Neutrophil (primary cell): ENCODE results near the gene RAD52.

Experiments used
- H3K27ac ChIP-seq: fragments of 200-600 bp; sonication (generic); 2 replicates; pipeline ENCODE4 v1.5.1; 2016; ENCODE audit warnings: mild to moderate bottlenecking, moderate library complexity
- H3K27me3 ChIP-seq: fragments of 200-600 bp; sonication (generic); 2 replicates; pipeline ENCODE4 v1.6.0; 2016; ENCODE audit warnings: mild to moderate bottlenecking
- H3K36me3 ChIP-seq: fragments of 200-600 bp; sonication (generic); 2 replicates; pipeline ENCODE4 v1.5.1; 2017
- H3K4me1 ChIP-seq, 2 experiments: fragments of 200-600 bp in 1 of 2; sonication (generic) in 1 of 2; 1 replicate in 1 of 2; 2 replicates in 1 of 2; pipeline versions ENCODE4 v1.5.1 to v1.6.1; 2013 to 2016; ENCODE audit warnings: low read depth in 1 of 2, low read length in 1 of 2, mild to moderate bottlenecking in 1 of 2, moderate library complexity in 1 of 2; ENCODE audit not compliant: control insufficient read depth in 1 of 2, insufficient read depth in 1 of 2
- H3K4me3 ChIP-seq, 2 experiments: fragments of 200-600 bp in 1 of 2; sonication (generic) in 1 of 2; 1 replicate in 1 of 2; 2 replicates in 1 of 2; pipeline ENCODE4 v1.5.1; 2013 to 2016; ENCODE audit warnings: low read depth in 1 of 2, low read length in 1 of 2, mild to moderate bottlenecking in 1 of 2, moderate library complexity in 1 of 2
- H3K9me3 ChIP-seq: fragments of 200-600 bp; sonication (generic); 2 replicates; pipeline ENCODE4 v1.5.1; 2016
- CTCF ChIP-seq: fragments of 200-600 bp; sonication (generic); IDR thresholded peaks from 2 replicates; pipeline ENCODE4 v1.5.1; 2016; ENCODE audit warnings: antibody characterized with exemption

The RAD52 gene

GRCh38 chr12:981961-982360 lies 32.5 kb upstream of the RAD52 start:
- Histone ChIP-seq H3K4me1 (peaks cover 6% of the 10 kb centered on the region in 2 experiments), H3K36me3 (no peaks in the 10 kb centered on the region), H3K27ac (no peak overlapping the region), H3K9me3 (no peaks in the 10 kb centered on the region), H3K4me3 (no peak overlapping the region), H3K27me3 (no peaks in the 10 kb centered on the region)
- no peak for TF ChIP-seq CTCF

DNA sequence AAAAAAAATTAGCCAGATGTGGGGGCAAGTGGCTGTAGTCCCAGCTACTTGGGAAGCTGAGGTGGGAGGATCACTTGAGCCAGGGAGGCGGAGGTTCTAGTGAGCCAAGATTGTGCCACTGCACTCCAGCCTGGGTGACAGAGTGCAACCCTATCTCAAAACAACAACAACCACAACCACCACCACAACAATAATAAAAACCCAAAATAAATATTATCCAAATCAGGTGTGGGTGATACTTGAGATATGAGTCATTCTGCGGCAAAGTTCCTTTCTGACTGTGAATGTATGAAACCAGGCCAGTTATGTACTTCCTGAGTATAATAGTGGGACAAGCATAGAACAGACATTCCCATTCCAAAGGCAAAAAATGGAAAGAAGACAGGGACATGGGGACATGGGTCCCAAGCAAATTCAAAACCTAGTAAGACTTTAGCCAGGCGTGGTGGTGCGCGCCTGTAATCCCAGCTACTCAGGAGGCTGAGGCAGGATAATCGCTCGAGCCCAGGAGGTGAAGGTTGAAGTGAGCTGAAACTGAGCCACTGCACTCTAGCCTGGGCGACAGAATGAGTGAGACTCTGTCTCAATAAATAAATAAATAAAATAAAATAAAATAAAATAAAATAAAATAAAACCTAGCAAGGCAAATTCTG lies 31.8 kb upstream of the RAD52 start:
- peaks cover 7 to 9% of the 10 kb centered on the region in 2 experiments for H3K4me1 ChIP-seq
- no peak overlapping the region for H3K4me3 ChIP-seq
- H3K36me3 ChIP-seq = no peaks in the 10 kb centered on the region
- no peak overlapping the region for H3K27ac ChIP-seq
- TF ChIP-seq CTCF = no peak
- no peaks in the 10 kb centered on the region for H3K9me3 ChIP-seq
- no peaks in the 10 kb centered on the region for H3K27me3 ChIP-seq

DNA sequence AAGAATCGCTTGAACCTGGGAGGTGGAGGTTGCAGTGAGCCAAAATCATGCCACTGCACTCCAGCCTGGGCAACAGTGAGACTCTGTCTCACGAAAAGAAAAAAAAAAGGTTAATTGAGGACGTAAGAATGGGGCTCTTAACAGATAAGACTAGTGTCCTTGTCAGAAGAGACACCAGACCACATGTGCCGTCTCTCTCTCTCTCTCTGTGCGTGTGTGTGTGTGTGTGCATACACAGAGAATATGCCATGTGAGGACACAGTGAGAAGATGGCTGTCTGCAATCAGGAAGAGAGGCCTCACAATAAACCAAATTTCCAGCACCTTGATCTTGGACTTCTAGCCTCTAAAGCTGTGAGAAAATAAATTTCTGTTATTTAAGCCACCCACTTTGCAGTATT lies 29.9 kb upstream of the RAD52 start:
- Histone ChIP-seq H3K36me3 (no peaks in the 10 kb centered on the region), H3K4me3 (no peak overlapping the region), H3K4me1 (peaks cover 7 to 9% of the 10 kb centered on the region in 2 experiments), H3K9me3 (no peaks in the 10 kb centered on the region), H3K27me3 (no peaks in the 10 kb centered on the region), H3K27ac (no peak overlapping the region)
- no peak for TF ChIP-seq CTCF

DNA sequence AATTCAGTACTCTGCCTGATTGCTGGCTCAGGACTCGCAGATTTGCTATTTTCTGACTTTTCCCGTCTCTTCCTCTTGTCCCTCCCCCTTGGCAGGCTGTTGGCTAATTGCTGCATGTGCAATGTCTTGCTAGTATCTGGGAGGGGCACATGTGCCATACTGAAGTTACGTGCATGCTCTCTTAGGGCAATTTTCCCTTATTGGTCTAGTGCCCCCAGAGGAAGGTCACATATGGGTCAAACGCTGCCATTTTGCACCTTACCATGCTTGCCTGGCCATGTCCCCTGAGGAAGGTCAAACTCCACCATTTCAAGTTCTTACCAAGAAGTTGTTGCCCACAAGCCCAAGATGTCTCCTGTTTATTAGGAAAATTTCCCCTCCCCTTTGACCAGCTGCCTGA lies 27.7 kb upstream of the RAD52 start:
- no peaks in the 10 kb centered on the region for H3K9me3 ChIP-seq
- H3K4me3 ChIP-seq = no peak overlapping the region
- H3K4me1 ChIP-seq = peaks cover 7 to 9% of the 10 kb centered on the region in 2 experiments
- no peaks in the 10 kb centered on the region for H3K36me3 ChIP-seq
- TF ChIP-seq CTCF = no peak
- H3K27ac ChIP-seq = no peak overlapping the region
- no peaks in the 10 kb centered on the region for H3K27me3 ChIP-seq

DNA sequence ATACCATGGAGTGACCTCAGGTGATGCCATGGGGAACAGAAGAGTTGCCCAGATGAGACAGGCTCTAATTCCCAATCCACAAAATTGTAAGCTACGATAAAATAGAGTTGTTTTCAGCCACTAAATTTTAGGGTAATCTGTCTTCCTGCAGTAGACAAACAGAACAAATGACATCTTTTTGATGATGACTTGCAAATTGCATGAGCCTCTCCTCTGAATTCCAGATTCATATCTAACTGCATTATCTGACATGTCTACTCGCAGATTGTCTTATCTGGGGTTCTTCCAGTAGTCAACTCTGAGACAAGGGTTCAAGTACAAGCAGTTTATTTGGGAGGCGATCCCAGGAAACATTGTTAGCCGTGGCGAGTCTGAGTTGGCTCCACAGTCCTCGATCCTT lies 27.1 kb upstream of the RAD52 start:
- TF ChIP-seq CTCF = no peak
- Histone ChIP-seq H3K27me3 (no peaks in the 10 kb centered on the region), H3K27ac (no peak overlapping the region), H3K36me3 (no peaks in the 10 kb centered on the region), H3K4me1 (peaks cover 7 to 9% of the 10 kb centered on the region in 2 experiments), H3K9me3 (no peaks in the 10 kb centered on the region), H3K4me3 (no peak overlapping the region)
